IMR-90 (cell line): ENCODE data around the gene SPSB4. TPM values are rescaled to one million over a fixed set of nuclear protein-coding genes. Genes with fewer than 3 reads are reported as not detected.

Source experiments
- ATAC-seq: fragments of 200-7000 bp; cut with Tn5 transposase; 2 replicates; pipeline ENCODE4 v1.9.1; 2020; ENCODE audit warnings: low read depth, mild to moderate bottlenecking, moderate library complexity
- BruUV-seq: library from RNA; stranded (reverse); fragments of 400-500 nt; replicated peaks from 2 replicates; lab custom pipeline; 2021; lab: Mats Ljungman, UMichigan
- CTCF ChIA-PET: fragments of 300-600 bp; formaldehyde crosslinking; extraction: SDS; loops from one replicate; lab custom pipeline; 2021; ENCODE audit warnings: antibody characterized with exemption; lab: Yijun Ruan, JAX
- POLR2A ChIA-PET: fragments of 300-600 bp; sonication (Branson Sonifier 250); formaldehyde crosslinking; loops from one replicate; lab custom pipeline; 2022; ENCODE audit warnings: antibody characterized with exemption; ENCODE audit not compliant: unreplicated experiment; lab: Charles Lee
- DNase-seq: peaks from one replicate; pipeline ENCODE4 v3.0.0; 2013
- H2AFZ ChIP-seq: replicated peaks from 2 replicates; pipeline ENCODE3; 2013; ENCODE audit warnings: low read length, mild to moderate bottlenecking; ENCODE audit not compliant: poor library complexity
- H2AK5ac ChIP-seq: 2 replicates; pipeline ENCODE4 v1.6.1; 2013; ENCODE audit warnings: low read depth, low read length, inconsistent platforms
- H2AK9ac ChIP-seq: replicated peaks from 2 replicates; pipeline ENCODE3; 2013; ENCODE audit warnings: mild to moderate bottlenecking, low read depth, low read length, moderate library complexity; ENCODE audit not compliant: poor library complexity
- H2BK120ac ChIP-seq: 2 replicates; pipeline ENCODE4 v1.6.1; 2013; ENCODE audit warnings: low read depth, low read length, inconsistent platforms
- H2BK15ac ChIP-seq: 3 replicates; pipeline ENCODE4 v1.6.1; 2013; ENCODE audit warnings: low read depth, low read length, inconsistent platforms
- H2BK20ac ChIP-seq: 2 replicates; pipeline ENCODE4 v1.6.1; 2013; ENCODE audit warnings: low read depth, mild to moderate bottlenecking, inconsistent platforms, low read length, moderate library complexity
- H2BK5ac ChIP-seq: 2 replicates; pipeline ENCODE4 v1.6.1; 2013; ENCODE audit warnings: mild to moderate bottlenecking, low read depth, low read length, inconsistent platforms; ENCODE audit not compliant: poor library complexity, severe bottlenecking
- H3K14ac ChIP-seq: replicated peaks from 2 replicates; pipeline ENCODE4 v1.6.1; 2013; ENCODE audit warnings: low read depth, low read length, inconsistent platforms
- H3K18ac ChIP-seq: 2 replicates; pipeline ENCODE4 v1.6.1; 2013; ENCODE audit warnings: low read depth, low read length, control low read depth
- H3K23ac ChIP-seq: 2 replicates; pipeline ENCODE4 v1.6.1; 2013; ENCODE audit warnings: low read depth, low read length, inconsistent platforms
- H3K27ac ChIP-seq: 2 replicates; pipeline ENCODE4 v1.5.1; 2013; ENCODE audit warnings: mild to moderate bottlenecking, control low read depth, low read length; ENCODE audit not compliant: insufficient read depth
- H3K27me3 ChIP-seq: 2 replicates; pipeline ENCODE4 v1.6.1; 2013; ENCODE audit warnings: low read length; ENCODE audit not compliant: control insufficient read depth, insufficient read depth
- H3K36me3 ChIP-seq: 2 replicates; pipeline ENCODE4 v1.6.1; 2013; ENCODE audit warnings: low read length, mixed read lengths; ENCODE audit not compliant: control insufficient read depth, insufficient read depth
- H3K4ac ChIP-seq: 2 replicates; pipeline ENCODE4 v1.6.1; 2013; ENCODE audit warnings: low read depth, low read length, inconsistent platforms
- H3K4me1 ChIP-seq: 2 replicates; pipeline ENCODE4 v1.6.1; 2013; ENCODE audit warnings: low read length, mixed read lengths; ENCODE audit not compliant: control insufficient read depth, insufficient read depth
- H3K4me2 ChIP-seq: 2 replicates; pipeline ENCODE4 v1.6.1; 2013; ENCODE audit warnings: low read depth, mild to moderate bottlenecking, control low read depth, low read length, moderate library complexity
- H3K4me3 ChIP-seq: 2 replicates; pipeline ENCODE4 v1.5.1; 2013; ENCODE audit warnings: low read depth, mild to moderate bottlenecking, control low read depth, low read length, moderate library complexity; ENCODE audit not compliant: insufficient read depth
- H3K56ac ChIP-seq: 2 replicates; pipeline ENCODE4 v1.6.1; 2013; ENCODE audit warnings: low read length, inconsistent platforms; ENCODE audit not compliant: insufficient read depth; ENCODE audit errors: extremely low read depth
- H3K79me1 ChIP-seq, 2 experiments: 2 replicates each; pipeline ENCODE4 v1.6.1; 2013; ENCODE audit warnings: low read length in 2 of 2, inconsistent platforms in 1 of 2, low read depth in 1 of 2
- H3K9ac ChIP-seq: 2 replicates; pipeline ENCODE4 v1.6.1; 2013; ENCODE audit warnings: low read depth, low read length, control low read depth
- H3K9me1 ChIP-seq: 2 replicates; pipeline ENCODE4 v1.6.1; 2013; ENCODE audit warnings: low read length, inconsistent platforms; ENCODE audit not compliant: insufficient read depth
- H3K9me3 ChIP-seq: 2 replicates; pipeline ENCODE4 v1.6.1; 2013; ENCODE audit warnings: low read length; ENCODE audit not compliant: control insufficient read depth, insufficient read depth
- H4K20me1 ChIP-seq: 2 replicates; pipeline ENCODE4 v1.6.1; 2013; ENCODE audit warnings: low read length, inconsistent platforms; ENCODE audit not compliant: insufficient read depth
- H4K5ac ChIP-seq: 2 replicates; pipeline ENCODE4 v1.6.1; 2013; ENCODE audit warnings: mild to moderate bottlenecking, low read depth, low read length, control low read depth
- H4K8ac ChIP-seq, 2 experiments: 2 replicates each; pipeline ENCODE4 v1.6.1; 2013; ENCODE audit warnings: low read depth in 2 of 2, low read length in 2 of 2, control low read depth in 1 of 2, inconsistent platforms in 1 of 2
- H4K91ac ChIP-seq: 2 replicates; pipeline ENCODE4 v1.6.1; 2013; ENCODE audit warnings: low read depth, low read length, inconsistent platforms; ENCODE audit not compliant: insufficient read depth
- BHLHE40 ChIP-seq: fragments of 150-350 bp; IDR thresholded peaks from 2 replicates; pipeline ENCODE4 v1.6.1; 2016; ENCODE audit warnings: mild to moderate bottlenecking, low read depth, low read length
- CEBPB ChIP-seq: IDR thresholded peaks from 2 replicates; pipeline ENCODE4 v1.6.1; 2012; ENCODE audit warnings: low read depth, low read length, improper control_type of control experiment
- CHD1 ChIP-seq: IDR thresholded peaks from 2 replicates; pipeline ENCODE4 v1.6.1; 2012; ENCODE audit warnings: low read depth, low read length, improper control_type of control experiment
- CTCF ChIP-seq: conservative IDR thresholded peaks from 2 replicates; pipeline ENCODE4 v1.5.1; 2012; ENCODE audit warnings: mild to moderate bottlenecking, low read depth, low read length, improper control_type of control experiment
- ELK1 ChIP-seq: fragments of 150-350 bp; IDR thresholded peaks from 2 replicates; pipeline ENCODE4 v1.6.1; 2016; ENCODE audit warnings: low read depth, mild to moderate bottlenecking, low read length, moderate library complexity, borderline replicate concordance
- FOS ChIP-seq: fragments of 150-350 bp; IDR thresholded peaks from 2 replicates; pipeline ENCODE4 v1.6.1; 2016; ENCODE audit warnings: low read depth, low read length
- MAFK ChIP-seq: IDR thresholded peaks from 2 replicates; pipeline ENCODE4 v1.6.1; 2012; ENCODE audit warnings: low read depth, low read length, improper control_type of control experiment
- MAZ ChIP-seq: IDR thresholded peaks from 2 replicates; pipeline ENCODE4 v1.6.1; 2012; ENCODE audit warnings: low read depth, mild to moderate bottlenecking, low read length, improper control_type of control experiment, moderate library complexity, borderline replicate concordance
- MXI1 ChIP-seq: IDR thresholded peaks from 2 replicates; pipeline ENCODE4 v1.6.1; 2012; ENCODE audit warnings: low read depth, mild to moderate bottlenecking, low read length, moderate library complexity, borderline replicate concordance
- NFE2L2 ChIP-seq: fragments of 150-350 bp; IDR thresholded peaks from 2 replicates; pipeline ENCODE4 v1.6.1; 2016; ENCODE audit warnings: low read depth, mild to moderate bottlenecking, low read length
- POLR2A ChIP-seq: IDR thresholded peaks from 2 replicates; pipeline ENCODE4 v1.6.1; 2012; ENCODE audit warnings: mild to moderate bottlenecking, low read depth, low read length
- RAD21 ChIP-seq: IDR thresholded peaks from 2 replicates; pipeline ENCODE4 v1.6.1; 2012; ENCODE audit warnings: low read length, improper control_type of control experiment
- RCOR1 ChIP-seq: IDR thresholded peaks from 2 replicates; pipeline ENCODE4 v1.6.1; 2012; ENCODE audit warnings: mild to moderate bottlenecking, low read length, improper control_type of control experiment; ENCODE audit not compliant: insufficient replicate concordance
- RFX5 ChIP-seq: IDR thresholded peaks from 2 replicates; pipeline ENCODE4 v1.8.0; 2012; ENCODE audit warnings: low read depth, mild to moderate bottlenecking, low read length, moderate library complexity
- SMC3 ChIP-seq: fragments of 150-350 bp; IDR thresholded peaks from 2 replicates; pipeline ENCODE4 v1.6.1; 2016; ENCODE audit warnings: low read depth, mild to moderate bottlenecking, antibody characterized with exemption, low read length, moderate library complexity
- WGBS, 2 experiments: methylation state at CpG; one replicate each; pipeline versions ENCODE4 v1.1.5 to v1.1.7; 2013; ENCODE audit warnings: missing lambda C conversion rate in 2 of 2; ENCODE audit not compliant: insufficient read length in 1 of 2; ENCODE audit errors: extremely low coverage in 2 of 2; 5-methylcytosine and 5-hydroxymethylcytosine counted together
- dilution Hi-C: fragments of 300-500 bp; cut with HindIII; formaldehyde crosslinking; loops from one replicate; pipeline ENCODE4 v1.14.3; 2018; ENCODE audit warnings: low sequenced_read_pairs; ENCODE audit not compliant: unreplicated experiment
- in situ Hi-C: fragments of 300-500 bp; cut with MboI; formaldehyde crosslinking; loops from 3 replicates; pipeline ENCODE4 v1.14.3; 2019; ENCODE audit warnings: low sequenced_read_pairs, inconsistent platforms, mixed read lengths
- intact Hi-C: fragments of 100-400 bp; cut with micrococcal nuclease; formaldehyde crosslinking; loops from 2 replicates; pipeline ENCODE4 v1.10.0; 2022
- polyA plus RNA-seq, 3 experiments: library from polyadenylated mRNA; depleted of rRNA; stranded (reverse); fragments of >200 nt; gene quantifications; 2 replicates each; pipeline ENCODE4 v1.2.3, GENCODE V29; 2012; ENCODE audit warnings: low replicate concordance in 1 of 3
- total RNA-seq: library from RNA; depleted of rRNA; stranded (reverse); fragments of >200 nt; gene quantifications from 2 replicates; pipeline ENCODE4 v1.2.3, GENCODE V29; 2012
- TF ChIP-seq, protein P1 (sequence below): fragments of 150-350 bp; IDR thresholded peaks from 2 replicates; pipeline ENCODE4 v1.6.1; 2017; ENCODE audit warnings: mild to moderate bottlenecking, antibody characterized with exemption, low read length, low read depth

SPSB4 gene
- total and polyA plus RNA-seq, 2 of the 4 experiments (the other 2 are of a cell fraction): not detected

- Histone ChIP-seq H3K23ac (no peak overlapping the region), H4K8ac (no peak overlapping the region), H2BK5ac (no peak overlapping the region), H3K79me1 (no peaks in the 10 kb centered on the region), H4K5ac (no peak overlapping the region), H3K4ac (no peak overlapping the region), H2BK120ac (no peak overlapping the region), H2AK5ac (no peak overlapping the region), H3K4me1 (no peaks in the 10 kb centered on the region), H2AK9ac (no peak overlapping the region), H3K9ac (no peak overlapping the region), H3K9me3 (no peaks in the 10 kb centered on the region), H4K20me1 (no peaks in the 10 kb centered on the region), H3K9me1 (no peaks in the 10 kb centered on the region), H2BK15ac (no peak overlapping the region), H3K4me3 (no peak overlapping the region), H3K14ac (no peak overlapping the region), H3K27me3 (peaks cover 4% of the 10 kb centered on the region; the same call in 1 of the 2 replicates), H4K91ac (no peak overlapping the region), H3K27ac (no peak overlapping the region), H3K4me2 (no peak overlapping the region), H2BK20ac (no peak overlapping the region), H3K36me3 (no peaks in the 10 kb centered on the region), H3K18ac (no peak overlapping the region), H3K56ac (no peak overlapping the region), H2AFZ (no peak overlapping the region)
- in situ Hi-C loops: no loop called here
- BruUV-seq: no TSS peak
- TF ChIP-seq BHLHE40: no peak
- no peak for TF ChIP-seq POLR2A
- TF ChIP-seq CHD1: no peak
- no peak for TF ChIP-seq MAFK
- TF ChIP-seq, protein P1, sequence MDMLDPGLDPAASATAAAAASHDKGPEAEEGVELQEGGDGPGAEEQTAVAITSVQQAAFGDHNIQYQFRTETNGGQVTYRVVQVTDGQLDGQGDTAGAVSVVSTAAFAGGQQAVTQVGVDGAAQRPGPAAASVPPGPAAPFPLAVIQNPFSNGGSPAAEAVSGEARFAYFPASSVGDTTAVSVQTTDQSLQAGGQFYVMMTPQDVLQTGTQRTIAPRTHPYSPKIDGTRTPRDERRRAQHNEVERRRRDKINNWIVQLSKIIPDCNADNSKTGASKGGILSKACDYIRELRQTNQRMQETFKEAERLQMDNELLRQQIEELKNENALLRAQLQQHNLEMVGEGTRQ: no peak
- TF ChIP-seq RAD21: no peak
- TF ChIP-seq NFE2L2: no peak
- no peak for TF ChIP-seq RCOR1
- no peak for TF ChIP-seq CEBPB
- no peak for TF ChIP-seq MXI1
- no peak for TF ChIP-seq RFX5
- no peak for TF ChIP-seq SMC3
- TF ChIP-seq MAZ: no peak
- TF ChIP-seq ELK1: no peak
- TF ChIP-seq CTCF: no peak
- no peak for TF ChIP-seq FOS
- POLR2A ChIA-PET: no interaction called here
- CTCF ChIA-PET: no interaction called here
- DNase-seq (no peak), ATAC-seq (no peak)
- intact Hi-C loops: no loop called here
- dilution Hi-C loops: no loop called here
- WGBS, 2 experiments: no CpG with 5 or more reads among the region's 5 CpGs
These were observed 30.9 kb upstream of the SPSB4 start for GRCh38 chr3:141020143-141020830.
